PC-9 (cell line): ENCODE measurements around the gene RPS21. TPM values are rescaled to one million over a fixed set of nuclear protein-coding genes. Genes with fewer than 3 reads are reported as not detected.
A peak's percentile ranks its signal among the peaks of the same experiment; 100 is the strongest.
"Not testable (repeated sequence)": the region's sequence is repeated elsewhere in the genome, so short reads cannot be mapped to it uniquely, and the experiment has no call there.

Experiments
- BruUV-seq: library from RNA; stranded (reverse); fragments of 400-500 nt; replicated peaks from 2 replicates; lab custom pipeline; 2021; lab: Mats Ljungman, UMichigan
- CTCF ChIA-PET: fragments of 300-600 bp; sonication (Branson Sonifier 250); formaldehyde crosslinking; loops from one replicate; lab custom pipeline; 2022; ENCODE audit warnings: antibody characterized with exemption; lab: Charles Lee
- POLR2A ChIA-PET: fragments of 300-600 bp; sonication (Branson Sonifier 250); formaldehyde crosslinking; loops from one replicate; lab custom pipeline; 2022; ENCODE audit warnings: antibody characterized with exemption; ENCODE audit not compliant: unreplicated experiment; lab: Charles Lee
- DNase-seq, 2 experiments: peaks; one replicate each; pipeline versions ENCODE4 v3.0.0 to v3.0.0-alpha.2; 2015 to 2022; ENCODE audit warnings: mixed read lengths in 1 of 2
- H2AFZ ChIP-seq: fragments of 200-600 bp; sonication (generic); 2 replicates; pipeline ENCODE4 v1.8.1; 2017; ENCODE audit warnings: antibody characterized with exemption
- H3F3A ChIP-seq: fragments of 200-600 bp; sonication (generic); 2 replicates; pipeline ENCODE4 v1.8.1; 2017; ENCODE audit warnings: antibody characterized with exemption, mild to moderate bottlenecking, low read depth; ENCODE audit not compliant: insufficient read depth
- H3K27ac ChIP-seq: fragments of 200-600 bp; sonication (generic); 2 replicates; pipeline ENCODE4 v1.6.1; 2016; ENCODE audit warnings: mixed run types
- H3K27me3 ChIP-seq: fragments of 200-600 bp; sonication (generic); 2 replicates; pipeline ENCODE4 v1.6.1; 2016; ENCODE audit warnings: low read depth, mixed run types; ENCODE audit not compliant: insufficient read depth
- H3K36me3 ChIP-seq: fragments of 200-600 bp; sonication (generic); 2 replicates; pipeline ENCODE4 v1.6.1; 2016; ENCODE audit warnings: low read depth, mixed run types
- H3K4me1 ChIP-seq: fragments of 200-600 bp; sonication (generic); replicated peaks from 2 replicates; pipeline ENCODE4 v1.6.1; 2016; ENCODE audit warnings: mixed run types; ENCODE audit not compliant: insufficient read depth
- H3K4me2 ChIP-seq: fragments of 200-600 bp; sonication (generic); 2 replicates; pipeline ENCODE4 v1.6.1; 2017; ENCODE audit warnings: mixed run types
- H3K4me3 ChIP-seq: fragments of 200-600 bp; sonication (generic); 2 replicates; pipeline ENCODE4 v1.6.1; 2016; ENCODE audit warnings: mixed run types
- H3K79me2 ChIP-seq: fragments of 200-600 bp; sonication (generic); 2 replicates; pipeline ENCODE4 v1.6.1; 2017; ENCODE audit warnings: low read depth, mixed run types
- H3K9me2 ChIP-seq: fragments of 200-600 bp; sonication (generic); 2 replicates; pipeline ENCODE4 v1.8.1; 2017; ENCODE audit warnings: mild to moderate bottlenecking; ENCODE audit not compliant: insufficient read depth
- H3K9me3 ChIP-seq: fragments of 200-600 bp; sonication (generic); 2 replicates; pipeline ENCODE4 v1.8.1; 2016; ENCODE audit warnings: low read depth; ENCODE audit not compliant: insufficient read depth
- H4K20me1 ChIP-seq: fragments of 200-600 bp; sonication (generic); 2 replicates; pipeline ENCODE4 v1.8.1; 2017; ENCODE audit not compliant: insufficient read depth
- CTCF ChIP-seq: fragments of 200-600 bp; sonication (generic); conservative IDR thresholded peaks from 2 replicates; pipeline ENCODE4 v1.6.1; 2017; ENCODE audit warnings: mixed run types, antibody characterized with exemption, mild to moderate bottlenecking, moderate library complexity
- EZH2 ChIP-seq: fragments of 200-600 bp; sonication (generic); IDR thresholded peaks from 2 replicates; pipeline ENCODE4 v1.8.0; 2017; ENCODE audit warnings: antibody characterized with exemption, low read depth
- intact Hi-C: fragments of 100-400 bp; cut with micrococcal nuclease; formaldehyde crosslinking; loops from one replicate; pipeline ENCODE4 v1.10.0; 2022; ENCODE audit not compliant: unreplicated experiment
- total RNA-seq: library from RNA; stranded (reverse); gene quantifications from 2 replicates; pipeline ENCODE4 v1.2.3, GENCODE V29; 2021

RPS21 gene
- total RNA-seq, 1 experiment from 2014 or later = 2,275 TPM

- no peaks in the 10 kb centered on the region for H3K27me3 ChIP-seq
- intact Hi-C loops = loop anchor here (1.0 kb wide), 1 partner anchor 12 kb away; no protein-coding TSS in a partner anchor
- peak overlapping the region; percentile 99 for H3K4me2 ChIP-seq
- peaks cover 11% of the 10 kb centered on the region for H3K79me2 ChIP-seq
- ChIA-PET POLR2A (interaction anchor here (1.6 kb wide), 1 partner anchor 10 kb away, joined by 6 read pairs; no protein-coding TSS in a partner anchor), CTCF (interaction anchor here (2.2 kb wide), 1 partner anchor 12 kb away, joined by 8 read pairs; no protein-coding TSS in a partner anchor)
- TF ChIP-seq CTCF = no peak
- TF ChIP-seq EZH2 = no peak
- H3K4me1 ChIP-seq = peaks cover 43% of the 10 kb centered on the region
- no peaks in the 10 kb centered on the region for H3K9me3 ChIP-seq
- H4K20me1 ChIP-seq = no peaks in the 10 kb centered on the region
- no peak overlapping the region for H2AFZ ChIP-seq
- H3K9me2 ChIP-seq = no peaks in the 10 kb centered on the region
- H3F3A ChIP-seq = peaks cover 28% of the 10 kb centered on the region
- no peak overlapping the region for H3K4me3 ChIP-seq
- DNase-seq = peak in 1 of 2 experiments; percentile 66
- H3K36me3 ChIP-seq = no peaks in the 10 kb centered on the region
- peak overlapping the region; percentile 35; the same call in 1 of the 2 replicates for H3K27ac ChIP-seq
- BruUV-seq = no TSS peak
These were observed 15.9 kb upstream of the RPS21 start for GRCh38 chr20:62370807-62371587.

GRCh38 chr20:62371588-62372041 lies 15.3 kb upstream of the RPS21 start:
- Histone ChIP-seq H3K27ac (no peak overlapping the region), H2AFZ (no peak overlapping the region), H3K27me3 (no peaks in the 10 kb centered on the region), H4K20me1 (no peaks in the 10 kb centered on the region), H3K9me3 (no peaks in the 10 kb centered on the region), H3K4me3 (no peak overlapping the region), H3K36me3 (no peaks in the 10 kb centered on the region), H3K79me2 (peaks cover 5% of the 10 kb centered on the region), H3K4me1 (peaks cover 43% of the 10 kb centered on the region), H3K4me2 (no peak overlapping the region), H3F3A (peaks cover 28% of the 10 kb centered on the region), H3K9me2 (no peaks in the 10 kb centered on the region)
- TF ChIP-seq EZH2 = no peak
- TF ChIP-seq CTCF = no peak
- ChIA-PET POLR2A (interaction anchor here (0.6 kb wide), 1 partner anchor 14 kb away, joined by 10 read pairs; no protein-coding TSS in a partner anchor), CTCF (no interaction called here)
- DNase-seq = no peak
- no TSS peak for BruUV-seq
- intact Hi-C loops = no loop called here

GRCh38 chr20:62372042-62372993 lies 14.6 kb upstream of the RPS21 start:
- no peaks in the 10 kb centered on the region for H3K36me3 ChIP-seq
- TF ChIP-seq CTCF (no peak), EZH2 (no peak)
- ChIA-PET CTCF (interaction anchor here (0.7 kb wide), 1 partner anchor 70 kb away, joined by 5 read pairs; no protein-coding TSS in a partner anchor), POLR2A (interaction anchor here (0.6 kb wide), 1 partner anchor 14 kb away, joined by 10 read pairs; no protein-coding TSS in a partner anchor)
- intact Hi-C loops = no loop called here
- peaks cover 28% of the 10 kb centered on the region for H3F3A ChIP-seq
- no TSS peak for BruUV-seq
- H3K4me1 ChIP-seq = peaks cover 43% of the 10 kb centered on the region
- no peaks in the 10 kb centered on the region for H4K20me1 ChIP-seq
- H3K27ac ChIP-seq = no peak overlapping the region
- H3K9me2 ChIP-seq = no peaks in the 10 kb centered on the region
- no peak overlapping the region for H3K4me2 ChIP-seq
- no peaks in the 10 kb centered on the region for H3K27me3 ChIP-seq
- no peak overlapping the region for H2AFZ ChIP-seq
- H3K4me3 ChIP-seq = no peak overlapping the region
- H3K79me2 ChIP-seq = peaks cover 3% of the 10 kb centered on the region; the same call in 1 of the 2 replicates
- H3K9me3 ChIP-seq = no peaks in the 10 kb centered on the region
- no peak for DNase-seq

GRCh38 chr20:62373631-62374179 lies 13.2 kb upstream of the RPS21 start:
- H2AFZ ChIP-seq, H4K20me1 ChIP-seq, POLR2A ChIA-PET, H3K36me3 ChIP-seq, intact Hi-C loops, H3K79me2 ChIP-seq, H3K27me3 ChIP-seq, H3K9me3 ChIP-seq, H3K27ac ChIP-seq, H3K9me2 ChIP-seq, DNase-seq, H3K4me3 ChIP-seq, H3K4me2 ChIP-seq, BruUV-seq, CTCF ChIA-PET: not testable (repeated sequence)
- Histone ChIP-seq H3F3A (peaks cover 28% of the 10 kb centered on the region), H3K4me1 (peaks cover 29% of the 10 kb centered on the region)
